Activated naive CD4-positive, alpha-beta T cell treated with anti-CD3 and anti-CD28 coated beads, Interleukin-2, amount 10 ng/mL, durations not matched to agents 7 days and 5 days (primary cell): ENCODE results near the gene SPATA33.
"Not testable (repeated sequence)": the region's sequence is repeated elsewhere in the genome, so short reads cannot be mapped to it uniquely, and the experiment has no call there.

Experiments
- CTCF ChIA-PET: fragments of 350-600 bp; sonication (Branson Sonifier 250); formaldehyde crosslinking; loops from one replicate; lab custom pipeline; 2021; ENCODE audit warnings: antibody characterized with exemption; lab: Charles Lee
- DNase-seq: peaks from one replicate; pipeline ENCODE4 v3.0.0-alpha.2; 2020
- H3K27ac Mint-ChIP-seq: one replicate; pipeline ENCODE4 v1.8.0; 2021; ENCODE audit warnings: mild to moderate bottlenecking, moderate library complexity, mixed read lengths
- H3K27me3 Mint-ChIP-seq: one replicate; pipeline ENCODE4 v1.8.0; 2021; ENCODE audit warnings: mild to moderate bottlenecking, mixed read lengths
- H3K36me3 Mint-ChIP-seq: one replicate; pipeline ENCODE4 v1.8.0; 2021; ENCODE audit warnings: mixed read lengths
- H3K4me1 Mint-ChIP-seq: one replicate; pipeline ENCODE4 v1.8.0; 2021; ENCODE audit warnings: mixed read lengths
- H3K4me3 Mint-ChIP-seq: one replicate; pipeline ENCODE4 v1.8.0; 2021; ENCODE audit warnings: mild to moderate bottlenecking, moderate library complexity, mixed read lengths
- H3K9me3 Mint-ChIP-seq: one replicate; pipeline ENCODE4 v1.8.0; 2021; ENCODE audit warnings: mixed read lengths

Gene SPATA33

GRCh38 chr16:89664238-89664637 is 6.6 kb downstream of the SPATA33 start:
- Mint-ChIP-seq H3K36me3 (peaks cover 33% of the 10 kb centered on the region), H3K4me1 (peaks cover 17% of the 10 kb centered on the region)
- H3K9me3 Mint-ChIP-seq, CTCF ChIA-PET, DNase-seq, H3K27me3 Mint-ChIP-seq, H3K27ac Mint-ChIP-seq, H3K4me3 Mint-ChIP-seq: not testable (repeated sequence)

DNA sequence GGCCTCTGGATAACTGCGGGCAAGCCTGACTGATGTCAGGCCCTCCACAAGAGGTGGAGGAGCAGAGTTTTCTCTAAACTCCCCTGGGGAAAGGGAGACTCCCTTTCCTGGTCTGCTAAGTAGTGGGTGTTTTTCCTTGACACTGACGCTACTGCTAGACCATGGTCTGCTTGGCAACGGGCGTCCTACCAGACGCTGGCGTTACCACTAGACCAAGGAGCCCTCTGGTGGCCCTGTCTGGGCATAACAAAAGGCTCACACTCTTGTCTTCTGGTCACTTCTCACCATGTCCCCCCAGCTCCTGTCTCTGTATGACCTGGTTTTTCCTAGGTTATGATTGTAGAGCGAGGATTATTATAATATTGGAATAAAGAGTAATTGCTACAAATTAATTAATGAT is 9.4 kb downstream of the SPATA33 start:
- H3K4me3 Mint-ChIP-seq, result not testable (repeated sequence)

GRCh38 chr16:89667633-89668032 is 10.0 kb downstream of the SPATA33 start:
- H3K9me3 Mint-ChIP-seq, result peaks cover 7% of the 10 kb centered on the region
- CTCF ChIA-PET, result interaction anchor here (1.5 kb wide), 1 partner anchor 32 kb away, joined by 9 read pairs; no protein-coding TSS in a partner anchor
- DNase-seq, result no peak
- H3K4me3 Mint-ChIP-seq, result no peak overlapping the region
- H3K27ac Mint-ChIP-seq, result no peak overlapping the region
- H3K27me3 Mint-ChIP-seq, result no peaks in the 10 kb centered on the region
- H3K36me3 Mint-ChIP-seq, result peaks cover 19% of the 10 kb centered on the region
- peaks cover 14% of the 10 kb centered on the region for H3K4me1 Mint-ChIP-seq

More for the DNA sequence above, 9.4 kb downstream of the SPATA33 start:
- CTCF ChIA-PET, H3K27me3 Mint-ChIP-seq, H3K27ac Mint-ChIP-seq, DNase-seq, H3K9me3 Mint-ChIP-seq: not testable (repeated sequence)
- Mint-ChIP-seq H3K36me3 (peaks cover 19% of the 10 kb centered on the region), H3K4me1 (peaks cover 14% of the 10 kb centered on the region)

DNA sequence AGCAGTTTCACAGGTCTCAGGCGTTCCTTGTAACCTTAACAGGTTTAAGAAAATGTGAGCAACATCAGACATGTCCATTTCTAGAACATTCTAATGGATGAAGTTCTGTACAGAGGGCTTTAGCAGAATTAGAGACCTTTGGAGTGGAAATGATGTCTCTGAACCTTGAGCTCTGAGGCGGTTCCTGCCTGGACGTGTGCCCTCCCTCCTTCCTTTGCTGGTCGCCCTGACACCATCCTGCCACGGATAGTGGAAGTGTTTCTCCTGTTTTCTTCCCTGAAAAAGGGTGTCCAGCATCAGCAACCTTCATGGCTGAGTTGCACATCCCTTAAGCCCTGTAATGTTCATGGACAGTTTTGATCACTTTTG is 11.1 kb downstream of the SPATA33 start:
- peaks cover 14% of the 10 kb centered on the region for H3K4me1 Mint-ChIP-seq
- H3K27ac Mint-ChIP-seq, result no peak overlapping the region
- CTCF ChIA-PET, result interaction anchor here (0.6 to 1.5 kb wide), 2 partner anchors 18 to 31 kb away, joined by 3 to 9 read pairs; partner anchors contain the start of gene CDK10
- no peak for DNase-seq
- H3K36me3 Mint-ChIP-seq, result peaks cover 12% of the 10 kb centered on the region
- peaks cover 7% of the 10 kb centered on the region for H3K9me3 Mint-ChIP-seq
- H3K27me3 Mint-ChIP-seq, result no peaks in the 10 kb centered on the region
- no peak overlapping the region for H3K4me3 Mint-ChIP-seq

DNA sequence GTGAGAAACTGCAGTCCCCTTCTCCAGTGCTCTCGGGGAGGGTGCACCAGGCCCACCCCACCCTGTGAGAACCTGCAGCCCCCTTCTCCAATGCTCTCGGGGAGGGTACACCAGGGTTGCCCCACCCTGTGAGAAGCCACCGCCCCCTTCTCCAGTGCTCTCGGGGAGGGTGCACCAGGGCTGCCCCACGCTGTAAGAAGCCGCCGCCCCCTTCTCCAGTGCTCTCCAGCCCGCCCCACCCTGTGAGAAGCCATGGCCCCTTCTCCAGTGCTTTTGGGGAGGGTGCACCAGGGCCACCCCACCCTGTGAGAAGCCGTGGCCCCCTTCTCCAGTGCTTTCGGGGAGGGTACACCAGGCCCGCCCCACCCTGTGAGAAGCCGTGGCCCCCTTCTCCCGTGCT is 12.1 kb downstream of the SPATA33 start:
- DNase-seq, result no peak
- H3K36me3 Mint-ChIP-seq, result peaks cover 6% of the 10 kb centered on the region
- H3K4me3 Mint-ChIP-seq, result no peak overlapping the region
- H3K27me3 Mint-ChIP-seq, result no peaks in the 10 kb centered on the region
- H3K9me3 Mint-ChIP-seq, result peaks cover 7% of the 10 kb centered on the region
- peaks cover 14% of the 10 kb centered on the region for H3K4me1 Mint-ChIP-seq
- H3K27ac Mint-ChIP-seq, result no peak overlapping the region
- CTCF ChIA-PET, result interaction anchor here (1.3 kb wide), 1 partner anchor 191 kb away, joined by 4 read pairs; no protein-coding TSS in a partner anchor

DNA sequence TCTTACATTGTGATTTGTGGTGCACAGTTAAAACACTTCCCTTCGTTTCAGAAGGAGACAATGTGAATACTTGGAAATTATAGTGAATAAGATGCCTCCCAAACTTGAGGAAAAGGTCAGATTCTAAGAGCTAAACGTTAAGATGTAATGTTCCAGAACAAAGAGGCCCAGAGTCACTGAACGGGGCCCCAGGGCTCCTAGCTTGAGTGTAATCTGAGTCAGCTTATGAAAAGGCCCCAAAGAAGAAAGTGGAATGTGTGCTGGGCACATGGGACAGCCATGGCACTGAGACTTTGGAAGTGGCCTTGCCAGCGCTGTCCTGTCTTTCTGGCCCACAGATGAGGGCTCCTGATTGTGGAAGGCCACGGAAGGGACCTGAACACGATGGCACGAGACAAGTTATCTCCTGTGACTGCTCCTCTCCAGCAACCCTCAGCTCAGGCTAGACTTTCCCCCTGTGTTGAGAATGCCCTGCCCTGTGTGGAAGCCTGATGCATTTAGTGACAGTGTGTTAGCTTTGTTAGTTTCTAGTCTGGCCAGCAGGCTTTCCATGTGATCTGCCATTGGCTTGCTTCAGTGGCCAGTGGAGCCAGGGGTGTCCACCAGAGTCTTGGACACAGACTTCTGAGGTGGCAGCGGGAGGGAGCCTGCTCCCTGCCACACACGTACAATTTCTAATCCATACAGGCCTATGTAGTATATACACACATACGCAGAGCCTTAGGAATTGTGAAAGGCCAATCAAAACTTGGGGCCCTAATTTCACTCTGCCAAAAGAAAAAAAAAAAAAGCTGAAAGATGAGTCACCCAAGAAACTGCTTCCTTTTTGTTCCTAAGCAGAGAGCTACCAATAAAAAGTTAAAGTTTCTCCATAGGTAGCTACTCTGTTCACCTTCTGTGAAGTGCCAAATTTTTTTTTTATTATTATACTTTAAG is 13.1 kb downstream of the SPATA33 start:
- DNase-seq, result no peak
- Mint-ChIP-seq H3K4me1 (peaks cover 14% of the 10 kb centered on the region), H3K4me3 (no peak overlapping the region), H3K36me3 (peaks cover 5% of the 10 kb centered on the region), H3K27me3 (no peaks in the 10 kb centered on the region), H3K9me3 (peaks cover 7% of the 10 kb centered on the region), H3K27ac (no peak overlapping the region)
- CTCF ChIA-PET, result interaction anchor here (1.3 to 1.6 kb wide), 3 partner anchors 29 to 190 kb away, joined by 4 to 8 read pairs (median 4); partner anchors contain the start of gene SPATA2L

DNA sequence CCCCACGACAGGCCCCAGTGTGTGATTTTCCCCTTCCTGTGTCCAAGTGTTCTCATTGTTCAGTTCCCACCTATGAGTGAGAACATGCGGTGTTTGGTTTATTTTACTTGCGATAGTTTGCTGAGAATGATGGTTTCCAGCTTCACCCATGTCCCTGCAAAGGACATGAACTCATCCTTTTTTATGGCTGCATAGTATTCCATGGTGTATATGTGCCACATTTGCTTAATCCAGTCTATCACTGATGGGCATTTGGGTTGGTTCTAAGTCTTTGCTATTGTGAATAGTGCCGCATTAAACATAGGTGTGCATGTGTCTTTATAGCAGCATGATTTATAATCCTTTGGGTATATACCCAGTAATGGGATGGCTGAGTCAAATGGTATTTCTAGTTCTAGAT is 13.9 kb downstream of the SPATA33 start:
- not testable (repeated sequence) for H3K36me3 Mint-ChIP-seq, H3K4me3 Mint-ChIP-seq, H3K27ac Mint-ChIP-seq, H3K9me3 Mint-ChIP-seq, H3K27me3 Mint-ChIP-seq, DNase-seq
- peaks cover 14% of the 10 kb centered on the region for H3K4me1 Mint-ChIP-seq
- CTCF ChIA-PET, result interaction anchor here (1.3 to 1.6 kb wide), 2 partner anchors 28 to 30 kb away, joined by 4 to 8 read pairs; partner anchors contain the start of gene SPATA2L

DNA sequence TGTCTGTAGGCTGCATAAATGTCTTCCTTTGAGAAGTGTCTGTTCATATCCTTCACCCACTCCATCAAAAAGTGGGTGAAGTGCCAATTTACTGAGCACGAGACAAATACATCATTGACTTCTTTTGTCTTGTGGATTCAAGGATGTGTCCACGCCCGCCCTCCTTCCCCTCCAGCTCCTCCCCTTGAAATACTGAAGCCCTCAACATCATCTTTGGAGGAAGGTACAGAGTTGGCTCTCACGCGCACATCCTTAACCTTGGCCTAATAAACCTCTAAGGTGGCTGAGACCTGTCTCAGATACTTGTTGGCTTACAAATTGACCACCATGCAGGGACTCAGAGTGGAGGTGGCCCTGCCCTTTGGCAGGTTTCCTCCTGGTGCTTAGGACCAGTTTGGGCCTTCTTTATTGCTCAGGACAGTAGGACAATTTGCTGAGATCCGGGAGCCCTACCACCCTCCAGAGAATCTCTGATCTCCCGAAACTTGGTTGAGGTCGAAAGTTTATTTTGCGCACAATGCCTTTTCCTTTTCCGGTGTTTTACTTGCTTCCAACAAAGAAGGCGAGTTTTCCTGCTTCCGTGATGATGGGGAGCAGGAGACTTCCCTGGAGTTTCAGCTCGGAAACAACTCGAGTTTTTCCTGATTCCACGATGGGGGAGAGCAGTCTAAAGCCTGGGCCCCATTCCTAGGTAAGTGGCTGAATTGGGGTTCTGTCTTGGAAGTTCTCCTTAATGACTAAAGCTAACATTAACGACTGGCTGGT is 14.7 kb downstream of the SPATA33 start:
- no peaks in the 10 kb centered on the region for H3K36me3 Mint-ChIP-seq
- no peak overlapping the region for H3K27ac Mint-ChIP-seq
- CTCF ChIA-PET, result no interaction called here
- DNase-seq, result no peak
- no peak overlapping the region for H3K4me3 Mint-ChIP-seq
- H3K4me1 Mint-ChIP-seq, result peaks cover 14% of the 10 kb centered on the region
- no peaks in the 10 kb centered on the region for H3K27me3 Mint-ChIP-seq
- H3K9me3 Mint-ChIP-seq, result no peaks in the 10 kb centered on the region

- no peak overlapping the region for H3K27ac Mint-ChIP-seq
- H3K36me3 Mint-ChIP-seq, result no peaks in the 10 kb centered on the region
- no peaks in the 10 kb centered on the region for H3K27me3 Mint-ChIP-seq
- no peak for DNase-seq
- H3K4me1 Mint-ChIP-seq, result no peaks in the 10 kb centered on the region
- H3K9me3 Mint-ChIP-seq, result peaks cover 2% of the 10 kb centered on the region
- CTCF ChIA-PET, result no interaction called here
- no peak overlapping the region for H3K4me3 Mint-ChIP-seq
These were observed 20.6 kb downstream of the SPATA33 start for GRCh38 chr16:89678258-89678657.

GRCh38 chr16:89685916-89686315 is 28.3 kb downstream of the SPATA33 start:
- Mint-ChIP-seq H3K27me3 (no peaks in the 10 kb centered on the region), H3K4me3 (peak overlapping the region; percentile 54), H3K27ac (peak overlapping the region; percentile 29), H3K9me3 (peaks cover 3% of the 10 kb centered on the region), H3K36me3 (peaks cover 21% of the 10 kb centered on the region), H3K4me1 (peaks cover 21% of the 10 kb centered on the region)
- CTCF ChIA-PET, result no interaction called here
- DNase-seq, result no peak

- Mint-ChIP-seq H3K36me3 (peaks cover 21% of the 10 kb centered on the region), H3K4me1 (peaks cover 21% of the 10 kb centered on the region), H3K9me3 (peaks cover 3% of the 10 kb centered on the region), H3K27ac (peak within 1 kb of the TSS; percentile 90), H3K4me3 (peak within 1 kb of the TSS; percentile 92), H3K27me3 (no peaks in the 10 kb centered on the region)
- CTCF ChIA-PET, result interaction anchor here (0.6 to 1.3 kb wide), 2 partner anchors 14 to 18 kb away, joined by 3 to 4 read pairs; no protein-coding TSS in a partner anchor
- DNase-seq, result peak; percentile 91
These were observed 29.0 kb downstream of the SPATA33 start, which contains the start of gene CDK10 for GRCh38 chr16:89686520-89687091. Gene CDK10 (plus strand): TSS chr16:89686689. CDS start chr16:89686711, 22 bp downstream.

GRCh38 chr16:89687092-89687940 is 29.7 kb downstream of the SPATA33 start:
- Mint-ChIP-seq H3K9me3 (peaks cover 3% of the 10 kb centered on the region), H3K27ac (peak overlapping the region; percentile 82), H3K4me3 (peak overlapping the region; percentile 92), H3K36me3 (peaks cover 21% of the 10 kb centered on the region), H3K4me1 (peaks cover 21% of the 10 kb centered on the region), H3K27me3 (no peaks in the 10 kb centered on the region)
- CTCF ChIA-PET, result interaction anchor here (0.6 to 2.4 kb wide), 4 partner anchors 12 to 28 kb away, joined by 3 to 18 read pairs (median 4); no protein-coding TSS in a partner anchor
- DNase-seq, result no peak

DNA sequence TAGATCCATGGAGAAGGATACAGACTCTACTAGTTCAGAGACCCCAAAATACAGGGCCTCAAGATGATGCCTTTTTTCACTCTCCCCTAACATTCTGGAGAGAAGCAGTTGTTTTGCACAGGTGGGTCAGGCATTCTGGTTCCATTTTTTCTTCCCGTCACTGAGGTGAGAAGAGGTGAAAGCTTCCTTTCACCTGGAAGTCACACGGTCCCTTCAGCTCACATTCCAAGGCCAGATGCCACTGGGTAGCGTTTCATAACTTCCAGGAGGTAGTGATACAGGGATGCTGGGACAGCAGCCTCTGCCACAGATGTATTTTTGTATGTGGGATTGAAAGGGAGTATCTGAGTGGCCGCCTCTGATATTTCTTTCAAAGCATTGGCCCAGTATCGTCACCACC is 30.8 kb downstream of the SPATA33 start:
- Mint-ChIP-seq H3K4me3 (peak overlapping the region; percentile 92), H3K27me3 (no peaks in the 10 kb centered on the region), H3K36me3 (peaks cover 24% of the 10 kb centered on the region), H3K27ac (no peak overlapping the region), H3K4me1 (peaks cover 21% of the 10 kb centered on the region), H3K9me3 (peaks cover 3% of the 10 kb centered on the region)
- no peak for DNase-seq
- CTCF ChIA-PET, result interaction anchor here (2.4 kb wide), 1 partner anchor 11 kb away, joined by 18 read pairs; no protein-coding TSS in a partner anchor
